Measurements from ENCODE around the gene MYO3B.
"Not testable (repeated sequence)": the region's sequence is repeated elsewhere in the genome, so short reads cannot be mapped to it uniquely, and the experiment has no call there.

Gene MYO3B

GRCh38 chr2:170639635-170640034, 461.7 kb downstream of the MYO3B start:
- DNase-seq (ENCODE audit: low read depth): no peak

DNA sequence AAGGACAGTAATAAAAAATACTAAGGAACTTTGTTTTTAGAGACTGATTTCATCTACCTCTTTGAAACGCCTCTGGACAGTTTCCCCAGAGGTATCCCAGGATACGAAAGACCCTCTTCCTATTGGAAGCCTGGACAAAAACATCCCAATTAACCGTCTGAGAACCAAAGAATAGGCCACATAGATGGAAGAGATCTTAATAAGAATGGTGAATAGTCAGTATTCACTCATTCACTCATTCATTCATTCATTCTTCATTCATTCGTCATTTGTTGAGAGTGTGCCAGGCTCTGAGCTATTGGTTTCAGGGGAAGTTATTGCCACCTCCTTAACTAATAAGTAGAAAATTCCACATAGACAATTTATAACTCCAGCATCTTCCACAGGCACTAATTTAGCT, 464.0 kb downstream of the MYO3B start:
- DNase-seq (ENCODE audit: low read depth): no peak

GRCh38 chr2:170643346-170643745, 465.4 kb downstream of the MYO3B start:
- no peak for DNase-seq (ENCODE audit: low read depth)

GRCh38 chr2:170647741-170648436, 469.9 kb downstream of the MYO3B start:
- no peak for DNase-seq (ENCODE audit: low read depth)

DNA sequence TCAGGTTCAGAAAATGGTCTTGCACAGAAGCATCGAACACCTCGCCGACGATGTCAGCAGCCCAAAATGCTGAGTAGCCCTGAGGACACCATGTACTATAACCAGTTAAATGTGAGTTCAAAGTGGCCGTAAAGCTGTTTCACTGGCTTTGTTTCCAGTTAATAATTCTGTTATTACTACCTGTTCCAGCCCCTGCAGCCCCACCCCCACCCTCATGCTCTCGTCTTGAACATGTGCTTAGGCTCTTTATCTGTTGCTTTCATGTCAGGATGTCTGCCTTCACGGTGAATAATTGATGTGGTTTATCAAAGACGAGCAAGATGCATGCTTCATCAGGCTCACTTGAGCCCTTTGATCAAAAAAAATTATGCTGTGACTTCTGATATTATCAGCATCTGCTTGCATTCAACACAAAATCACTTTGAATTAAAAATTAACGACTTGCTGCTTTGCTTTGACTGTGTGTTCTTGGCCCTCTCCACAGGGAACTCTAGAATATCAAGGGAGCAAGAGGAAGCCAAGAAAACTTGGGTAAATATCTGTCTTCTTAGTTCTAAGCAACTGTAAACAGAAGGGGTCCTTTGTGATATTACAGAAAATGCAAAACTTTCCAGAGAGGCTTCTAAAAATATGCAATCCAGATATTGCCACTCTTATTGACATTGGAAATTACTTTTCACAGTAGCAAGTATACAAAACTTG, 473.8 kb downstream of the MYO3B start:
- no peak for DNase-seq (ENCODE audit: low read depth)

GRCh38 chr2:170652637-170653417, 474.9 kb downstream of the MYO3B start:
- DNase-seq (ENCODE audit: low read depth): no peak

GRCh38 chr2:170656669-170657068, 478.7 kb downstream of the MYO3B start:
- no peak for DNase-seq (ENCODE audit: low read depth)

- no peak for DNase-seq (ENCODE audit: low read depth)
Measured at GRCh38 chr2:170660409-170660808, 482.5 kb downstream of the MYO3B start.

- no peak for DNase-seq (ENCODE audit: low read depth)
Measured at GRCh38 chr2:170665743-170666142, 487.8 kb downstream of the MYO3B start.

- no peak for DNase-seq (ENCODE audit: low read depth)
Measured at GRCh38 chr2:170669909-170670308, 492.0 kb downstream of the MYO3B start.

DNA sequence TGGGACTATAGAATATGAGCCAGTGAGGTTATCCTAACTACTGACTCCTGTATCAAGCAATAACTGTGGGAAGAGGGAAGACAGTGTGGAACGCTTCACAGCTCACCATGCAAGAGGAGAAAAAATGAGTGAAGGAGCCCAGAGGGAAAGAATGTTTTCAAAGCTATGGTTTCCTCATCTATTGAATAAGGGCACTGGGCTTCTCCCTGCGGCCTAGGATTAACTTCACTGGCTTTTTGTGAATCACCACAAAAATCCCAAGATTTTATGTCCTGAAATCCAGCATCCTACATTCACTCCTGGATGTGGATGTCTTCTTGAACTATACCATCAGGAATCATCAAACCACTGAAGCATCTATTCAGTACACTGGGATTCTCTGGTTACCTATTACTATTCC, 492.7 kb downstream of the MYO3B start:
- DNase-seq (ENCODE audit: low read depth): no peak

- no peak for DNase-seq (ENCODE audit: low read depth)
Measured at GRCh38 chr2:170671079-170671478, 493.1 kb downstream of the MYO3B start.

DNA sequence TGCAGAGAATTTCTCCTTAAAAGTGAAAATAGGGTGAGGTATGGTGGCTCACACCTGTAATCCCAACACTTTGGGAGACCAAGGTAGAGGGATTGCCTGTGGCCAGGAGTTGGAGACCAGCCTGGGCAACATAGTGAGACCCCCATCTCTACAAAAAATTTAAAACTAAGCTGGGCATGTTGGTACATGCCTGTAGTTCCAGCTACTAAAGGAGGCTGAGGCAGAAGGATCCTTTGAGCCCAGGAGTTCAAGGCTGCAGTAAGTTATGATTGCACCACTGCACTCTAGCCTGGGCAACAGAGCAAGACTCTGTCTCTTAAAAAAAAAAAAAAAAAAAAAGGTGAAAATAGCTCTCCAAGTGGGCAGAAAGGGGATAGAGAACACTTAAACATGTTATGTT, 496.3 kb downstream of the MYO3B start:
- DNase-seq (ENCODE audit: low read depth): not testable (repeated sequence)

DNA sequence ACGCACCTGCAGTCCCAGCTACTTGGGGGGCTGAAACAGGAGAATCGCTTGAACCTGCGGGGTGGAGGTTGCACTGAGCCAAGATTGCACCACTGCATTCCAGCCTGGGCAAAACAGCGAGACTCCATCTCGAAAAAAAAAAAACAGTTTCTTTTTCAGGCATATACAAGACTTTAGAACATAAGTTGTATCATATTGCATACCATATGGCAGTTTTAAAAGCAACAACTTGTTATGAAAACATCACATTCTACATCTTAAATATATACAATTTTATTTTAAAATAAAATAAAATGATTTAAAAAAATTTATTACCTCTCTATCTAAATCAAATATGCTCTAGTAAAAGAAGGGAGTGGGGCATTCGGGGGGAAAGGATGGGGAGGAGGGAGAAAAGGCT, 497.8 kb downstream of the MYO3B start:
- no peak for DNase-seq (ENCODE audit: low read depth)

- DNase-seq (ENCODE audit: low read depth): no peak
Measured at GRCh38 chr2:170679607-170680079, 501.7 kb downstream of the MYO3B start.

GRCh38 chr2:170680172-170680941, 502.4 kb downstream of the MYO3B start:
- no peak for DNase-seq (ENCODE audit: low read depth)

DNA sequence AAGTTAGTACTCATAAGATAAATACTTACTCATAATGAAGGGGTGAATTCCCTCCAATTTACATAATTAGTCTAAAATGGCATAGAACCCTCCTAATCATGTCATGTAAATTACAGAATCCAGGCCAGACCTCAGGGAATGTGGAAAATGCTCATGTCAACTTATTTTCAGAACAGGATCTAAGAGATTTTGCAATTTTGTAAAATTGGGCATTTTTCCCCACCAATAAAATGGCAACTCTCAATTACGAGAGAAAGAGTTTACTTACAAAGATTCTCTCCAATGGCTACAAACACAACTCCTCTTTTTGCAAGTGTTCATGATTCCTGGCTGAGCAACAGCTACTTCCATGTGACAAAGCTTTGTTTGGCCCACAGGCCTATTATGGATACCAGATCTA, 503.4 kb downstream of the MYO3B start:
- DNase-seq (ENCODE audit: low read depth): no peak

- DNase-seq (ENCODE audit: low read depth): no peak
Measured at GRCh38 chr2:170685591-170685990, 507.6 kb downstream of the MYO3B start.

- DNase-seq (ENCODE audit: low read depth): no peak
Measured at GRCh38 chr2:170689481-170689880, 511.5 kb downstream of the MYO3B start.

- DNase-seq (ENCODE audit: low read depth): no peak
Measured at GRCh38 chr2:170690640-170691039, 512.7 kb downstream of the MYO3B start.

DNA sequence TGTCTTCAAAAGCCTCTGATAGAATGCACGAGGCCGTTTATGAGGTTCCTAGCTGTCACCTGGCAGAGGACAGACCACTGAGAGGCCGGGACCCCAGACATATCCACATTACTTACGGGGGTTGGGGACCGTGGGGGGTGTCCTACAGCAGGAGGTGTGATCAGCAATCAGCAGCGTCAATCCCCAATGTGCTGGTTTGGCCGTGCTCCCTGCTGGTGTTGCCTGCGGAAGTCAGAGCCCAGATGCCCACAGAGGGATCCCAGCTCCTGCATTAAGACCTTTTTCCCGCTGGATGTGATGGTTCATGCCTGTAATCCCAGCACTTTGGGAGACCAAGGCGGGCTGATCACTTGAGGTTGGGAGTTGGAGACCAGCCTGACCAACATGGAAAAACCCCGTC, 516.4 kb downstream of the MYO3B start:
- DNase-seq (ENCODE audit: low read depth): no peak

Measured in amniotic epithelial cell (primary cell).